H1 (cell line): ENCODE measurements around the gene CTNNA3. TPM values are rescaled to one million over a fixed set of nuclear protein-coding genes. Genes with fewer than 3 reads are reported as not detected.

Experiments
- CTCF ChIA-PET: fragments of 300-600 bp; sonication (Branson Sonifier 250); formaldehyde crosslinking; loops from one replicate; lab custom pipeline; 2021; ENCODE audit not compliant: partially characterized antibody; lab: Charles Lee
- POLR2A ChIA-PET: fragments of 300-600 bp; sonication (Branson Sonifier 250); formaldehyde crosslinking; loops from one replicate; lab custom pipeline; 2021; ENCODE audit warnings: inconsistent platforms; ENCODE audit not compliant: partially characterized antibody; lab: Charles Lee
- DNase-seq, 2 experiments: peaks; one replicate each; pipeline versions ENCODE4 v3.0.0 to v3.0.0-alpha.2; 2010 to 2022; ENCODE audit warnings: low spot score in 2 of 2, low read depth in 1 of 2, mixed read lengths in 1 of 2
- FAIRE-seq: peaks from 2 replicates; lab custom pipeline; 2011; peaks lifted over from hg19 to GRCh38; lab: Jason Lieb, UNC
- H2AFZ ChIP-seq: 2 replicates; pipeline ENCODE4 v1.8.1; 2012; ENCODE audit warnings: low read length, inconsistent platforms
- H2AK5ac ChIP-seq: 2 replicates; pipeline ENCODE4 v1.6.1; 2013; ENCODE audit warnings: low read depth, low read length
- H2BK120ac ChIP-seq: replicated peaks from 2 replicates; pipeline ENCODE3; 2013; ENCODE audit warnings: low read depth, low read length, inconsistent platforms
- H2BK12ac ChIP-seq: 2 replicates; pipeline ENCODE4 v1.6.1; 2013; ENCODE audit warnings: low read depth, low read length
- H2BK15ac ChIP-seq: 2 replicates; pipeline ENCODE4 v1.6.1; 2013; ENCODE audit warnings: low read length
- H2BK20ac ChIP-seq: 2 replicates; pipeline ENCODE4 v1.6.1; 2013; ENCODE audit warnings: low read length
- H2BK5ac ChIP-seq: 2 replicates; pipeline ENCODE4 v1.6.1; 2013; ENCODE audit warnings: low read depth, low read length
- H3K14ac ChIP-seq: 2 replicates; pipeline ENCODE4 v1.6.1; 2013; ENCODE audit warnings: inconsistent platforms; ENCODE audit not compliant: insufficient read length
- H3K18ac ChIP-seq: 2 replicates; pipeline ENCODE4 v1.6.1; 2013; ENCODE audit warnings: low read length; ENCODE audit errors: extremely low read depth
- H3K23ac ChIP-seq: 2 replicates; pipeline ENCODE4 v1.6.1; 2013; ENCODE audit warnings: inconsistent platforms; ENCODE audit not compliant: insufficient read length
- H3K23me2 ChIP-seq: 2 replicates; pipeline ENCODE4 v1.6.1; 2013; ENCODE audit warnings: low read depth, low read length
- H3K27ac ChIP-seq: 2 replicates; pipeline ENCODE4 v1.6.1; 2011; ENCODE audit warnings: low read depth, low read length, inconsistent platforms
- H3K27me3 ChIP-seq, 4 experiments: replicated peaks in 1 of 4; 1 replicate in 1 of 4; 2 replicates in 3 of 4; pipeline versions ENCODE4 v1.6.1 to v1.8.1; 2011 to 2013; ENCODE audit warnings: low read length in 3 of 4, mild to moderate bottlenecking in 3 of 4, inconsistent platforms in 2 of 4, mixed read lengths in 2 of 4, moderate library complexity in 1 of 4; ENCODE audit not compliant: control insufficient read depth in 3 of 4, insufficient read depth in 3 of 4; ENCODE audit errors: extremely low read depth in 1 of 4
- H3K36me3 ChIP-seq, 4 experiments: 2 replicates each; pipeline versions ENCODE4 v1.6.1 to v1.8.1; 2011 to 2013; ENCODE audit warnings: mild to moderate bottlenecking in 4 of 4, low read length in 3 of 4, moderate library complexity in 2 of 4, control low read depth in 1 of 4, inconsistent platforms in 1 of 4; ENCODE audit not compliant: insufficient read depth in 4 of 4, control insufficient read depth in 2 of 4
- H3K4ac ChIP-seq: replicated peaks from 2 replicates; pipeline ENCODE3; 2013; ENCODE audit warnings: low read length, low read depth, mixed read lengths, inconsistent platforms; ENCODE audit not compliant: insufficient read length
- H3K4me1 ChIP-seq, 4 experiments: replicated peaks in 1 of 4; 1 replicate in 1 of 4; 2 replicates in 3 of 4; pipeline versions ENCODE4 v1.6.1 to v1.8.1; 2011 to 2013; ENCODE audit warnings: low read length in 3 of 4, inconsistent platforms in 2 of 4, mixed read lengths in 1 of 4; ENCODE audit not compliant: insufficient read depth in 4 of 4, control insufficient read depth in 3 of 4
- H3K4me2 ChIP-seq, 2 experiments: 2 replicates each; pipeline versions ENCODE4 v1.6.1 to v1.8.1; 2011 to 2013; ENCODE audit warnings: low read depth in 2 of 2, low read length in 2 of 2, control low read depth in 1 of 2, inconsistent platforms in 1 of 2, mild to moderate bottlenecking in 1 of 2; ENCODE audit not compliant: insufficient read depth in 1 of 2
- H3K4me3 ChIP-seq, 4 experiments: fragments of 200-600, 300-600 bp in 1 of 4; sonication (generic), shearing (Covaris generic), sonication (Bioruptor Twin) in 1 of 4; 2 replicates each; pipeline versions ENCODE4 v1.5.1 to v1.8.1; 2011 to 2016; ENCODE audit warnings: low read length in 4 of 4, low read depth in 3 of 4, control low read depth in 2 of 4, inconsistent platforms in 2 of 4, mild to moderate bottlenecking in 2 of 4, mixed read lengths in 1 of 4, moderate library complexity in 1 of 4; ENCODE audit not compliant: insufficient read depth in 2 of 4; ENCODE audit errors: extremely low read depth in 1 of 4
- H3K56ac ChIP-seq: replicated peaks from 2 replicates; pipeline ENCODE3; 2013; ENCODE audit warnings: low read depth, mild to moderate bottlenecking, mixed read lengths, low read length, inconsistent platforms; ENCODE audit not compliant: insufficient read length
- H3K79me1 ChIP-seq: 2 replicates; pipeline ENCODE4 v1.6.1; 2013; ENCODE audit warnings: low read depth, low read length, control low read depth
- H3K79me2 ChIP-seq, 2 experiments: 2 replicates each; pipeline versions ENCODE4 v1.6.1 to v1.8.1; 2012 to 2013; ENCODE audit warnings: low read length in 2 of 2, mild to moderate bottlenecking in 2 of 2, inconsistent platforms in 1 of 2; ENCODE audit not compliant: insufficient read depth in 2 of 2, control insufficient read depth in 1 of 2
- H3K9ac ChIP-seq, 4 experiments: replicated peaks in 1 of 4; 1 replicate in 1 of 4; 2 replicates in 3 of 4; pipeline versions ENCODE4 v1.6.1 to v1.8.1; 2011 to 2013; ENCODE audit warnings: low read depth in 3 of 4, low read length in 3 of 4, control low read depth in 2 of 4, mild to moderate bottlenecking in 2 of 4, moderate library complexity in 2 of 4, inconsistent platforms in 1 of 4; ENCODE audit errors: extremely low read depth in 1 of 4
- H3K9me3 ChIP-seq, 2 experiments: 2 replicates each; pipeline versions ENCODE4 v1.6.1 to v1.8.1; 2012 to 2013; ENCODE audit warnings: mild to moderate bottlenecking in 2 of 2, moderate library complexity in 2 of 2, control low read depth in 1 of 2, inconsistent platforms in 1 of 2, low read depth in 1 of 2, low read length in 1 of 2, mixed read lengths in 1 of 2; ENCODE audit not compliant: insufficient read depth in 2 of 2
- H4K20me1 ChIP-seq, 2 experiments: replicated peaks in 1 of 2; 2 replicates each; pipeline versions ENCODE3 to v1.8.1; 2011 to 2013; ENCODE audit warnings: inconsistent platforms in 2 of 2, low read length in 2 of 2, mild to moderate bottlenecking in 1 of 2; ENCODE audit not compliant: insufficient read depth in 2 of 2, control insufficient read depth in 1 of 2
- H4K5ac ChIP-seq: 2 replicates; pipeline ENCODE4 v1.6.1; 2013; ENCODE audit warnings: low read length, low read depth, mixed read lengths, inconsistent platforms; ENCODE audit not compliant: insufficient read length
- H4K8ac ChIP-seq: 2 replicates; pipeline ENCODE4 v1.8.0; 2013; ENCODE audit warnings: mild to moderate bottlenecking, moderate library complexity, low read length, inconsistent platforms; ENCODE audit not compliant: insufficient read depth; ENCODE audit errors: extremely low read depth
- H4K91ac ChIP-seq: replicated peaks from 2 replicates; pipeline ENCODE3; 2013; ENCODE audit warnings: low read length, mixed read lengths, inconsistent platforms; ENCODE audit not compliant: insufficient read length
- ATF2 ChIP-seq: IDR thresholded peaks from 2 replicates; pipeline ENCODE4 v1.6.1; 2012; ENCODE audit warnings: low read length, inconsistent platforms
- ATF3 ChIP-seq: IDR thresholded peaks from 2 replicates; pipeline ENCODE4 v1.6.1; 2011; ENCODE audit warnings: low read depth, mild to moderate bottlenecking, low read length; ENCODE audit not compliant: insufficient read depth
- BACH1 ChIP-seq: IDR thresholded peaks from 2 replicates; pipeline ENCODE4 v1.6.1; 2012; ENCODE audit warnings: low read length, improper control_type of control experiment
- CEBPB ChIP-seq: IDR thresholded peaks from 2 replicates; pipeline ENCODE4 v1.6.1; 2012; ENCODE audit warnings: low read depth, low read length
- CREB1 ChIP-seq: IDR thresholded peaks from 2 replicates; pipeline ENCODE4 v1.6.1; 2012; ENCODE audit warnings: inconsistent platforms
- EGR1 ChIP-seq: IDR thresholded peaks from 2 replicates; pipeline ENCODE4 v1.6.1; 2011; ENCODE audit warnings: low read depth, low read length, borderline replicate concordance
- GABPA ChIP-seq: IDR thresholded peaks from 2 replicates; pipeline ENCODE4 v1.6.1; 2011; ENCODE audit warnings: mild to moderate bottlenecking, low read length, moderate library complexity, borderline replicate concordance; ENCODE audit not compliant: insufficient read depth
- JUND ChIP-seq: IDR thresholded peaks from 2 replicates; pipeline ENCODE4 v1.6.1; 2011; ENCODE audit warnings: mild to moderate bottlenecking, improper control_type of control experiment, low read length
- POLR2A ChIP-seq, 2 experiments: IDR thresholded peaks; 1 replicate in 1 of 2; 2 replicates in 1 of 2; pipeline ENCODE4 v1.6.1; 2011; ENCODE audit warnings: low read depth in 2 of 2, low read length in 2 of 2, mild to moderate bottlenecking in 2 of 2; ENCODE audit errors: control extremely low read depth in 1 of 2
- SIRT6 ChIP-seq: IDR thresholded peaks from one replicate; pipeline ENCODE4 v1.7.1; 2012; ENCODE audit warnings: low read length, inconsistent platforms
- SP1 ChIP-seq: IDR thresholded peaks from 2 replicates; pipeline ENCODE4 v1.6.1; 2011; ENCODE audit warnings: low read depth, low read length
- SUZ12 ChIP-seq: fragments of 200-600 bp; sonication (generic); IDR thresholded peaks from 2 replicates; pipeline ENCODE4 v1.6.1; 2012; ENCODE audit warnings: mild to moderate bottlenecking, inconsistent platforms, low read length, moderate library complexity, mixed read lengths
- USF2 ChIP-seq: IDR thresholded peaks from 2 replicates; pipeline ENCODE4 v1.6.1; 2011; ENCODE audit warnings: low read length, improper control_type of control experiment
- WGBS, 2 experiments: shearing (Covaris generic) in 1 of 2; methylation state at CpG; one replicate each; pipeline versions ENCODE4 v1.1.6 to v1.1.7; 2013 to 2015; ENCODE audit warnings: low lambda C conversion rate in 2 of 2, mixed read lengths in 2 of 2, inconsistent platforms in 1 of 2, low coverage in 1 of 2, missing lambda C conversion rate in 1 of 2; ENCODE audit not compliant: insufficient replicate concordance in 2 of 2, insufficient coverage in 1 of 2, insufficient read length in 1 of 2; ENCODE audit errors: extremely low coverage in 1 of 2, missing lambda C conversion rate in 1 of 2; 5-methylcytosine and 5-hydroxymethylcytosine counted together
- polyA plus RNA-seq, 7 experiments: library from polyadenylated mRNA; depleted of rRNA in 3 of 7; stranded (reverse) in 5 of 7; unstranded in 2 of 7; fragments of >200 nt in 5 of 7; fragments of 200-250 nt in 2 of 7; gene quantifications; 1 replicate in 5 of 7; 2 replicates in 1 of 7; 4 replicates in 1 of 7; pipeline versions ENCODE4 v1.2.1 to v1.2.3, GENCODE V29; 2011 to 2013; ENCODE audit warnings: missing spikeins in 2 of 7, mixed read lengths in 2 of 7
- total RNA-seq: library from RNA; stranded (reverse); fragmentation: NEBNext Ultra II Directional; extraction: Animal tissue kit (Norgen Biotek cat#: 25700); gene quantifications from 2 replicates; pipeline ENCODE4 v1.2.1, GENCODE V29; 2021

Gene CTNNA3
- total and polyA plus RNA-seq, 2 of the 8 experiments (the other 6 are each of a cell fraction or from before 2014, with no cell fraction given), result 1.3 to 1.5 TPM

- no peak overlapping the region for H3K27ac ChIP-seq
- no peak overlapping the region for H2BK15ac ChIP-seq
- no peak overlapping the region for H3K56ac ChIP-seq
- no peak overlapping the region for H2BK20ac ChIP-seq
- H3K4me1 ChIP-seq, result no peaks in the 10 kb centered on the region
- FAIRE-seq (no peak), DNase-seq (no peak)
- no peaks in the 10 kb centered on the region for H3K79me1 ChIP-seq
- WGBS, 2 experiments, result 82% methylated on average over 4 of the region's 4 CpGs; no CpG with 5 or more reads in 1 of the 2 experiments
- H2BK12ac ChIP-seq, result no peak overlapping the region
- no peak overlapping the region for H3K14ac ChIP-seq
- POLR2A ChIA-PET, result no interaction called here
- no peak overlapping the region for H4K91ac ChIP-seq
- no peak overlapping the region for H2BK120ac ChIP-seq
- H3K36me3 ChIP-seq, result no peaks in the 10 kb centered on the region
- no peak overlapping the region for H4K8ac ChIP-seq
- H3K18ac ChIP-seq, result no peak overlapping the region
- no peak overlapping the region for H2AK5ac ChIP-seq
- no peaks in the 10 kb centered on the region for H3K23me2 ChIP-seq
- no peak overlapping the region for H3K23ac ChIP-seq
- no peak overlapping the region for H2AFZ ChIP-seq
- no peak overlapping the region for H3K4me2 ChIP-seq
- no peak overlapping the region for H3K4ac ChIP-seq
- no peak overlapping the region for H2BK5ac ChIP-seq
- no peak overlapping the region for H4K5ac ChIP-seq
- H3K27me3 ChIP-seq, result no peaks in the 10 kb centered on the region
- H3K9ac ChIP-seq, result no peak overlapping the region
- CTCF ChIA-PET, result interaction anchor here (0.6 to 2.6 kb wide), 4 partner anchors 179 to 306 kb away, joined by 3 to 7 read pairs (median 4); no protein-coding TSS in a partner anchor
- no peaks in the 10 kb centered on the region for H4K20me1 ChIP-seq
- no peak overlapping the region for H3K4me3 ChIP-seq
- no peaks in the 10 kb centered on the region for H3K79me2 ChIP-seq
- no peaks in the 10 kb centered on the region for H3K9me3 ChIP-seq
- TF ChIP-seq USF2 (no peak), CEBPB (no peak), GABPA (no peak), ATF2 (no peak), SIRT6 (no peak), CREB1 (no peak), JUND (no peak), EGR1 (no peak), ATF3 (no peak), BACH1 (no peak), POLR2A (IDR thresholded peaks at IDR 0.05; ENCODE audit: control extremely low read depth in 1 of 2, low read depth in 2 of 2, low read length in 2 of 2) (no peak), SP1 (no peak), SUZ12 (no peak)
Observed at GRCh38 chr10:67518756-67519155, 177.2 kb downstream of the CTNNA3 start.
